Measurements from ENCODE around the gene C4orf36.

C4orf36 gene

GRCh38 chr4:86855572-86855971, 36.6 kb downstream of the C4orf36 start:
- DNase-seq (ENCODE audit: low read depth), result no peak

- no peak for DNase-seq (ENCODE audit: low read depth)
Observed at GRCh38 chr4:86853209-86853608, 39.0 kb downstream of the C4orf36 start.

- no peak for DNase-seq (ENCODE audit: low read depth)
Observed at GRCh38 chr4:86848732-86849619, 43.2 kb downstream of the C4orf36 start, which contains the start of gene SLC10A6. TSS of gene SLC10A6 (minus strand) at chr4:86849384. CDS start at chr4:86849115, 269 bp downstream.

GRCh38 chr4:86848136-86848535, 44.1 kb downstream of the C4orf36 start:
- DNase-seq (ENCODE audit: low read depth), result no peak

GRCh38 chr4:86847571-86847970, 44.7 kb downstream of the C4orf36 start:
- no peak for DNase-seq (ENCODE audit: low read depth)

GRCh38 chr4:86846921-86847320, 45.3 kb downstream of the C4orf36 start:
- DNase-seq (ENCODE audit: low read depth), result no peak

- DNase-seq (ENCODE audit: low read depth), result no peak
Observed at GRCh38 chr4:86845593-86845992, 46.6 kb downstream of the C4orf36 start.

- DNase-seq (ENCODE audit: low read depth), result no peak
Observed at GRCh38 chr4:86841309-86841708, 50.9 kb downstream of the C4orf36 start.

GRCh38 chr4:86840858-86841257, 51.4 kb downstream of the C4orf36 start:
- no peak for DNase-seq (ENCODE audit: low read depth)

- no peak for DNase-seq (ENCODE audit: low read depth)
Observed at GRCh38 chr4:86837691-86838503, 54.3 kb downstream of the C4orf36 start.

- no peak for DNase-seq (ENCODE audit: low read depth)
Observed at GRCh38 chr4:86835677-86836076, 56.5 kb downstream of the C4orf36 start.

GRCh38 chr4:86834901-86835300, 57.3 kb downstream of the C4orf36 start:
- no peak for DNase-seq (ENCODE audit: low read depth)

- no peak for DNase-seq (ENCODE audit: low read depth)
Observed at GRCh38 chr4:86833615-86834014, 58.6 kb downstream of the C4orf36 start.

GRCh38 chr4:86831262-86832130, 60.7 kb downstream of the C4orf36 start:
- no peak for DNase-seq (ENCODE audit: low read depth)

Data from activated gamma-delta T cell treated with anti-CD3 and anti-CD28 coated beads, Interleukin-2, amount 50 U/mL, for 16 hours (primary cell).